Measurements from ENCODE around the gene AFAP1L2.
A peak's percentile ranks its signal among the peaks of the same experiment; 100 is the strongest.

Gene AFAP1L2

GRCh38 chr10:114380797-114381196 lies 23.5 kb downstream of the AFAP1L2 start:
- Histone ChIP-seq H3K27ac (no peak overlapping the region), H3K4me3 (no peak overlapping the region)
- TF ChIP-seq CTCF (IDR thresholded peaks at IDR 0.05), result no peak
- DNase-seq (ENCODE audit: low spot score), result no peak

- no peak for TF ChIP-seq CTCF (IDR thresholded peaks at IDR 0.05)
- DNase-seq (ENCODE audit: low spot score), result no peak
- Histone ChIP-seq H3K4me3 (no peak overlapping the region), H3K27ac (no peak overlapping the region)
Measured at GRCh38 chr10:114380060-114380459, 24.2 kb downstream of the AFAP1L2 start.

GRCh38 chr10:114379631-114380041 lies 24.7 kb downstream of the AFAP1L2 start:
- DNase-seq (ENCODE audit: low spot score), result no peak
- TF ChIP-seq CTCF (IDR thresholded peaks at IDR 0.05), result no peak
- Histone ChIP-seq H3K4me3 (no peak overlapping the region), H3K27ac (no peak overlapping the region)

- Histone ChIP-seq H3K4me3 (no peak overlapping the region), H3K27ac (no peak overlapping the region)
- no peak for TF ChIP-seq CTCF (IDR thresholded peaks at IDR 0.05)
- DNase-seq (ENCODE audit: low spot score), result no peak
Measured at GRCh38 chr10:114376523-114376922, 27.8 kb downstream of the AFAP1L2 start.

GRCh38 chr10:114375047-114375446 lies 29.3 kb downstream of the AFAP1L2 start:
- no peak for DNase-seq (ENCODE audit: low spot score)
- no peak for TF ChIP-seq CTCF (IDR thresholded peaks at IDR 0.05)
- no peak overlapping the region for H3K4me3 ChIP-seq
- peak overlapping the region in 1 of 2 donors; percentile 58 for H3K27ac ChIP-seq

GRCh38 chr10:114374053-114374791 lies 30.1 kb downstream of the AFAP1L2 start:
- Histone ChIP-seq H3K27ac (peak overlapping the region in 1 of 2 donors; percentile 72), H3K4me3 (peak overlapping the region; percentile 35)
- no peak for TF ChIP-seq CTCF (IDR thresholded peaks at IDR 0.05)
- no peak for DNase-seq (ENCODE audit: low spot score)

- no peak for DNase-seq (ENCODE audit: low spot score)
- H3K27ac ChIP-seq, result peak overlapping the region in 1 of 2 donors; percentile 72
- H3K4me3 ChIP-seq, result peak overlapping the region; percentile 35
- no peak for TF ChIP-seq CTCF (IDR thresholded peaks at IDR 0.05)
Measured at GRCh38 chr10:114373631-114374030, 30.7 kb downstream of the AFAP1L2 start.
